CD4-positive, alpha-beta T cell treated with Interleukin-2 at 100 ng/mL for 4 hours (primary cell): Measurements from ENCODE around the gene NOS1AP.
"Not testable (repeated sequence)": the region's sequence is repeated elsewhere in the genome, so short reads cannot be mapped to it uniquely, and the experiment has no call there.

Experiments
- DNase-seq: peaks from one replicate; pipeline ENCODE4 v3.0.0-alpha.2; 2020; ENCODE audit warnings: low spot score

The NOS1AP gene

GRCh38 chr1:162336621-162337285 is 267.3 kb downstream of the NOS1AP start:
- DNase-seq, result no peak

GRCh38 chr1:162342452-162342983 is 273.0 kb downstream of the NOS1AP start:
- DNase-seq, result no peak

DNA sequence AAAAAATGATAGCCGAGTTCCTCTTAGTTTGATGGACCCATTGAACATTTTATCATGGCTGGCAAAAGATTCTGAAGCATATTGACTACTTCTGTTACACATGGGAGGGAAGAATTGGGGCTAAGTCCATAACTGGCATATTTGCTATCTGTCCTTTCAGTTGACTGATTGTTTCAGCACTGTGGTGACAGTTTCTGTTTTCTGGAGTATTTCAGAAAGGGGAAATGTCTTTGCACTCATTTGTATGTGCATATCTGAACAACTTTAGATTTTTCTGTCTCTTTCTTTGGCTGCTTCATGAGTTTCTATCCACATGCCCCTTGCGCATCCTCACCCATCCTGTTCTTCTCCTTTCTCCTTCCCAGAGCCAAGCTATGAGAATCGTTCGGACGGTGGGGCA is 274.0 kb downstream of the NOS1AP start:
- DNase-seq, result no peak

DNA sequence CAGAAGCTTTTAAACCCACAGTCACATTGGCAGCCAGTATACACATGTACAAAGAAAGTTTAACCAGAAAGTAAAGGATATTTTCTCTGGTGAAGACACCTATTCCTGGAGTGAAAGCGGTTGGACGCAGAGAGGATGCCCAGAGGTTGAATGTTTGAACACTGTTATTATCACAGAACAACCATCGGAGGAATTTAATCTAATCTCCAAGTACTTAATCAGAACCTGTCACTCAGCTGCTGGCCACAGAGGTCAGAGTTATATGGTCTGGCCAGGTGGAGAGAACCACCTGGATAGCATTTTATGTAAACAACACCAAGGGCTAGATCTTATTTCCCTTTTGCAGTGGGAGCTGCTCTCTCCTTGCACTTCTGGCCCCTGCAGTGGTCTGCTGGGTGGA is 277.8 kb downstream of the NOS1AP start:
- no peak for DNase-seq

DNA sequence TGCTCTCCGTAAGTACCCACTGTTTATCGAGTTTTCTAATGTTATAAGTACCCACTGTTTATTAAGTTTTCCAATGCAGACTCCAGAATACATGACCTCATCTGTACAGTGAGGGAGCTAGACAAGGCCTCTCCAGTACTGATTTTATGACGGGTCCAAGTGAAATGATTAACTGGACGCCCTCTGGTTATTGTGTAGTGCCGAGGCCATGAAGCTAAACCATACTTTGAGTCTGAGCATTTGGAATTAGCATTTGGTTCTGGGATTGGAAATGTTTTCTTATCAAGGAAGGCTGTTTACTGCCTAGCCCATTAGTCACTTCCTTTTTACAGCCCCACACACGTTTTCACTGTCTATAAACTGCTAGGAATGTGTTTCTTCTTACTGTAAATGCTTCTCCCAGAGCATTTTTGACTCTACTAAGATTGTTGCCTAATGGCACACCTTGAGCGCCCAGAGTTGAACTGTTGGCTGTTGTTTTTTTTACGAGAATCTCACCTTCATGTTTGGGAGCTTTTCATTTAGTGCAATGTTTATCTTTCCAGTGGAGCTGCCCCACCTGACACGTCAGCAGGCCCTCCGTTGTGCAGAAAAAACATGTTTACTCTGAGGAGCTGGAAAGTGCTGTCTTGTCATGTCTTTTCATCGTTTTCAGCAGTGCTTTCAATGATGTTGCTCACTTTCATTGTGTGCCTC is 280.3 kb downstream of the NOS1AP start:
- no peak for DNase-seq

DNA sequence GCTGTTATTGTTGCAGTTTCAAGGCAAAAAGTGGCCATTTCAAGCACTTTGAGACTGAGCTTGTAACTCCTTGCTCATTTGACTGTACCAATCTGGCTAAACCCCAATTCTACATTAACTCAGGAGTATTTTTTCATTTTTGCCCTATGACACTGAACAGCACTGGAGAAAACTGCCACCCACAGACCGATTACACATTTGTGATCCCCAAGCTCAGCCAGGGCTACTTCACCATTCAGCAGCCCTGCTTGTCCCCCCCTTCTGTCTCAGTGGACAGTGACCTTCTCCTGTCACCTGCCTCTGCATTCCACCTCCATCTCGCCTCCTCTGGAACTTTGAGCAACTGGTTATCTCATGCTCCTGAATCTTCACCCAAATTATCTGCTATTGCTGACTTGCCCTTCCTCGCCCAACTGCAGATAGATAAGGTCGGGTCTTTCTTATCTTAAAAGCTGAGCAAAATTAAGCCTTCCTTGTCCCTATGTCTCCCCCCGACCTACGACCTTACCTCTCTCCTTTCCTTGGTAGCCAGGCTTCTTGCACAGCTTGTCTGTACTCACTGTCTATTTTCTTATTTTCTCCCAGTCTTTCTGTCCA is 281.9 kb downstream of the NOS1AP start:
- no peak for DNase-seq

DNA sequence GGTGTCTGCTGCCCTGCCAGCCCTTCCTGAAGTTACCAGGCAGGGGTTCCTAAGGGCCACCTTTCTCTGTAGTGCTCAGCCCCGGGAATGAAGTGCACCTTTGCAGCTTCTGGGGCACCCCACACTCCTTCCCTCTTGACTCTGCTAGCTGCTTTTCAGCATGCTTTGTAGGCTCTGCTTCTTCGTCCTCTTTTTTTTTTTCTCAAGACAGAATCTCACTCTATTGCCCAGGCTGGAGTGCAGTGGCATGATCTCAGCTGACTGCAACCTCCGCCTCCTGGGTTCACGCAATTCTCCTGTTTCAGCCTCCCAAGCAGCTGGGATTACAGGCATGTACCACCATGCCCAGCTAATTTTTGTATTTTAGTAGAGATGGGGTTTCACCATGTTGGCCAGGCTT is 282.4 kb downstream of the NOS1AP start:
- DNase-seq, result not testable (repeated sequence)

- no peak for DNase-seq
Observed at GRCh38 chr1:162353078-162353477, 283.6 kb downstream of the NOS1AP start.

DNA sequence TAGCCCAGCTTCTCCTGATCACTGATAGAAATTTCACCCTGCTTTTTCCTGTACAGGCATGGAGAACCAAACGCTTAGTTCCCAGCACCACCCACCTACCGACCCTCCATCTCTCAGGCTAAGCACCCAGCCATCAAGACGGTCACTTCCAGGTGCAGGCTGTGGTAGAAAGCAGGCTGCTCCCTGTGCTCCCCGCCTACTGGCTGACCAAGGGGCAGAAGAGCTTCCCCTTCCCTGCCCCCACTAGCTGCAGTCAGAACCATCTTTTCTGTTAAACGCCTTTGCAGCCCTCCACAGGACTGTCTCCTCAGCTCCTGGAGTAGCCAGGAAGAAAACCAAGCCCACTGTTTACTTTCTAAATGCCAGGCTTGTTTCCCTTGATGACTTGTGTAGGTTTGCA is 284.2 kb downstream of the NOS1AP start:
- no peak for DNase-seq

DNA sequence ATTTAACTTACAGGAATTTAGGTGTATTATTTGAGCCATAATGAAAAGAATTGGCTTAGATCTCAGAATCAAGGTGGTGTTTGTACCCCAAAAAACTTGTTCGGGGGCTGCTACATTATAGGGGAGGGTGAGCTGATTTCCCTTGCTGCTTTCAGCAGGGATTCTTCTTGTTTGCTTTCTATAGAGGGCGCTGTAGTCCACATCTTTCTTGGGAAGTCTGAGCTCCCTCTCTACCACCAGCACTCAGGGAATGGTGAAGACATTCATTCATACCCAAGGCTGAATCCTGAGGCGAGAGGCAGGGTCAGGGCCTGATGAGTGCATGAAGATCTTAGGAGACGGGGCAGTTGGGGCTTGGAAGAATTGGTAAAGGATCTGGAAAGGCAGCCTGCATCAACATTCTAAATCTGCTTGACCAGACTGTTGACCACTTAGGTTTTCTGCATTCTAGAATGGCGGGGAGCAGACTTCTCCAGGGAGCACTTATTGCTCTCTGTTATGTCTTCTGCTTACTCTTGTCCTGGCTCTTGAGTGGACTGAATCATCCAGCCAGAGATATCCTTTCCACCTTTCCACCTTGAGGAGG is 288.3 kb downstream of the NOS1AP start:
- DNase-seq, result peak; percentile 8

DNA sequence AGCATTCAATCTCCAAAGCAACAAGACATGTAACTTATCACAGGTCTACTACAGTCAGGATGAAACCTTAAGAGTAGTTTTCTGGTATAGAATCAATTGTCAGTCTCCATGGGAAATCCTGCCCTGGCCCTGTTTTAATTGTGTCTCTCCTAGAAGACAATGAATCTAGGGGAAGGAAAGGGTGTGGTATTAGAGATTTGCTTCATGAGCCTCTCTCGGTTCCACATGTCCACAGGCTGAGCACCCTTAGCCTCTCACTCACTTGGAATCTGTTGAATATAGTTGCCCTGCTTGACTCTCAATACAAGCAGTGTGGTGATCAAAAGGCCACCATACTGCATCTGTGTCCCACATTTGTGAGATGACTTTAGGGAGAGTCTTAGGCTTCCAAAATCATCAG is 289.4 kb downstream of the NOS1AP start:
- DNase-seq, result no peak

DNA sequence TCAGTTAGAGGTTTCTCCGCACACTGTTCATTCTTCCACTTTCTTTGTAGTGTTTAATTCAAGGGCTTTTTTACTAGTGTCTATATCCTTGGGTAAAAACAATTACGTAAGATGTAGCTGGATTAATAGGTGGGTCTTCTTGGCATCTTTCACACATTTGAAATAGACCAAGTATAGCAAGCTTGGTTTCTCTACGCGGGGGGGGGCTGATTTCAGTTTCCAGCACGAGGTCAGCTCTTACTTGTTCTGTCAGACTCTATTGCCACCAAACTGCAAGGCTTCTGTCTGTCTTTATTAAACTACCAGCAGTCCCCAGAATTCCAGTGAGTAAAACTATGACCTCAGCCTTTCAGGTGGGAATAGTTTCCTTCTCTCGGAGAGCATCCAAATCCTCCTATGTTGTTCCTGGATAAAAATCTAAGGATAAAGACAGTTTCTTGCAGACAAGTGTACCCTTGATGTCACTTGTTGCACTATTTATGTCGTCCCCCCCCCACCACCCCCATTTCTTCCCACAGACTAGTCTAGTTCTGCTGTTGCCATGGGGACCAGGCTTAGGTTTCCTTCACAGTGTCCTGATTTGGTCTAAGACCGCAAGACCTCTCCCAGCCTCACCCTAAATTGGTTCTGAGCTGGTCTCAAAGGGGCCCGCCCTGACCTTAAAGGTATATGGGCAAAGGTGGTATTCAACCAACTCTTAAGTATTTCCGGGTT is 290.2 kb downstream of the NOS1AP start:
- DNase-seq, result no peak

- DNase-seq, result no peak
Observed at GRCh38 chr1:162360237-162360873, 290.9 kb downstream of the NOS1AP start.

- no peak for DNase-seq
Observed at GRCh38 chr1:162360874-162361260, 291.4 kb downstream of the NOS1AP start.

GRCh38 chr1:162361349-162361748 is 291.9 kb downstream of the NOS1AP start:
- no peak for DNase-seq

- no peak for DNase-seq
Observed at GRCh38 chr1:162363823-162364222, 294.3 kb downstream of the NOS1AP start.

- DNase-seq, result no peak
Observed at GRCh38 chr1:162364498-162364897, 295.0 kb downstream of the NOS1AP start.

DNA sequence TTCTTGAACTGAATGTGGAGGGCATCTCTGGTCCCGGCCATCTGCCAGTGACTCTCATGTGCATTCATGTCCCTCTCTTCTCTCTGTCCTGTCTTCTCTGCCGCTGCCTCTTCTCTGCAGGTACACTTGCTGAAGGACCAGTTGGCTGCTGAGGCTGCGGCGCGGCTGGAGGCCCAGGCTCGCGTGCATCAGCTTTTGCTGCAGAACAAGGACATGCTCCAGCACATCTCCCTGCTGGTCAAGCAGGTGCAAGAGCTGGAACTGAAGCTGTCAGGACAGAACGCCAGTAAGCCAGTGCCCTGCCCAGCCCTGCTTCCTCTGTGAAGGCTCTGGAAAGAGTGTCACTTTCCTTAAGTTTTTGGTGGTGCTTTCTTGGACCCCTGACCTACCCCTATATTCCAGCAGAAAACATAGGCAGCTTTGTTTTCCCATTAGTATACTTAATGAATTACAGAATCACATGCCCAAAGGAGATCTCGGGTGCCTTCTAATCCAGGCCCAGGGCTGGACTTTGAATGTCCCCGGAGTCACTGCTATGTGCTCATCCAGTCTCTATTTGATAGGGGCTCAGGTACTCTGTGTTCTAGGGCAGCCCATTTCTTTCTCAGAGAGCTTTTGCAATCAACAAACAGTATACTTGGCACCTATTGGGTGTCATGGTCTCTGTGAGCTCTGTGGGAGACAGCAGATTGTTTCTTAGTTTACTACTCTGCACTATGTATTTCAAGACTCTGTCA is 296.0 kb downstream of the NOS1AP start:
- no peak for DNase-seq

DNA sequence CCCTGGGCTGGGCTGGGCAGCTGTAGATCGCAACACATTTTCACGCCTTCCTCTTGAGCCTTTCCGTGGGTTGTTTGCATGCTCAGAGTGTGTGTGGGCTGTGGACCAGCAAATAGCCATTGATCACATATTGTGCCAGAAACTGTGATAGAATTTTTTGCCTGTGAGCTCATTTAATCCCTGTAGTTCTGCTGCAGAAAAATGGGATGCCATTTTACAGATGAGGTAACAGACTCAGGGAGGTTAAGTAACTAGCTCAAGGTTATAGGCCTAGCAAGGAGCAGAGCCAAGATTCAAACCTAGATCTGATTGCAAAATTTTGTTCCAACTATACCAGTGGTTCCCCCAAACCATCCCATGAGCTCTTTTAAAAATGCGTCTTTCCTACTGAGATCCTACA is 296.7 kb downstream of the NOS1AP start:
- no peak for DNase-seq

- DNase-seq, result no peak
Observed at GRCh38 chr1:162366671-162367070, 297.2 kb downstream of the NOS1AP start.

GRCh38 chr1:162367073-162367472 is 297.6 kb downstream of the NOS1AP start:
- no peak for DNase-seq
